AG10803 (cell line): ENCODE measurements around the gene CALCOCO1.

Experiments used
- DNase-seq: peaks from one replicate; pipeline ENCODE4 v3.0.0; 2010; ENCODE audit warnings: low read depth
- H3K4me3 ChIP-seq: 2 replicates; pipeline ENCODE4 v1.5.1; 2011; ENCODE audit warnings: mild to moderate bottlenecking, low read length, control low read depth
- TF ChIP-seq, protein P1 (sequence below): conservative IDR thresholded peaks from 2 replicates; pipeline ENCODE4 v1.5.1; 2011; ENCODE audit warnings: mild to moderate bottlenecking, low read length, control low read depth, inconsistent platforms

The CALCOCO1 gene

DNA sequence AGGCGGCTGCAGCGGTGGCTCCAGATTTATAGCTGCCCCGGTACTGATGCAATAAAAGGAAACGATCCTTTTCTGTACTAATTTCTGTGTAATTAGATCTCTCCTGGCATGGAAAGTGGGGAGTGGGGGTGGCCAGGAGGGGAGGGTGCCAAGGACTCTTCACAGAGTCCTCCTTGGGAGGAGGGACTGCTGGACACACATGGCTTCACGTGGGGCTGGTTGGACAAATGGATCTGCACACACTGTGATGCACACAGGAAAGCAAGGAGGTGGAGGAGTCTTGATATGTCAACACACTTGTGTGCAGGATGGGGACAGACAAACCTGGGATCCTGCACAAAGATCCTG is 27.6 kb downstream of the CALCOCO1 start:
- TF ChIP-seq, protein P1, sequence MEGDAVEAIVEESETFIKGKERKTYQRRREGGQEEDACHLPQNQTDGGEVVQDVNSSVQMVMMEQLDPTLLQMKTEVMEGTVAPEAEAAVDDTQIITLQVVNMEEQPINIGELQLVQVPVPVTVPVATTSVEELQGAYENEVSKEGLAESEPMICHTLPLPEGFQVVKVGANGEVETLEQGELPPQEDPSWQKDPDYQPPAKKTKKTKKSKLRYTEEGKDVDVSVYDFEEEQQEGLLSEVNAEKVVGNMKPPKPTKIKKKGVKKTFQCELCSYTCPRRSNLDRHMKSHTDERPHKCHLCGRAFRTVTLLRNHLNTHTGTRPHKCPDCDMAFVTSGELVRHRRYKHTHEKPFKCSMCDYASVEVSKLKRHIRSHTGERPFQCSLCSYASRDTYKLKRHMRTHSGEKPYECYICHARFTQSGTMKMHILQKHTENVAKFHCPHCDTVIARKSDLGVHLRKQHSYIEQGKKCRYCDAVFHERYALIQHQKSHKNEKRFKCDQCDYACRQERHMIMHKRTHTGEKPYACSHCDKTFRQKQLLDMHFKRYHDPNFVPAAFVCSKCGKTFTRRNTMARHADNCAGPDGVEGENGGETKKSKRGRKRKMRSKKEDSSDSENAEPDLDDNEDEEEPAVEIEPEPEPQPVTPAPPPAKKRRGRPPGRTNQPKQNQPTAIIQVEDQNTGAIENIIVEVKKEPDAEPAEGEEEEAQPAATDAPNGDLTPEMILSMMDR, result no peak
- DNase-seq, result peak; percentile 8
- no peak overlapping the region for H3K4me3 ChIP-seq

DNA sequence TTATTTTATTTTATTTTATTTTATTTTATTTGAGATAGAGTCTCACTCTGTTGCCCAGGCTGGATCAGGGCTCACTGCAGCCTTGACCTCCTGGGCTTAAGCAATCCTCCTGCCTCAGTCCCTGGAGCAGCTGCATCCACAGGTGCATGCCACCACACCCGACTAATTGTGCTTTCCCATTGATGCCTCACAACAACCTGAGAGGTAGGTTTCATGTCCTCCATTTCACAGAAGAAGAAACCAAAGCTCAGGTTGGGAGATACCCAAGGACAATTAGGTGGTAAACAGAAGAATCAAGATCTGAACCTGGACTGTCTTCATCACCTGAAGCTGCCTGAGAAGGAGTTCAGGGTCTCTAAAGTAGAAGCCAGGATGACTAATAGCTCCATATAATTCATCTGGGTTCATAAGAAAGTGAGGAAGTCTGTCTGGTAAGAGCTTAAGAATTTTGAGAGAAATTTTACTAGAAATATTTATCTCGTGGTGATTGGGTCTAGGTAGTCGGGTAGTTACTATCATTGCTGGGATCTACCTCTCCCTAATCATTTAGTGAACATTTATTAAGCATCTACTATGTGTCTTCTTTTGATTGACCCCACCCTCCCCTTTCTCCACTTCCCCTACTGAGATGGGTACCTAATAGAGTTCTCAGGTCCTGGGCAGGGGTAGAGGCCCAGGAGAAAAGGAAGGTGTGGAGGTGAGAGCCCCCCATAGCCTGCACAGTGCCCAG is 28.1 kb downstream of the CALCOCO1 start:
- TF ChIP-seq, protein P1, result no peak
- DNase-seq, result no peak
- no peak overlapping the region for H3K4me3 ChIP-seq

DNA sequence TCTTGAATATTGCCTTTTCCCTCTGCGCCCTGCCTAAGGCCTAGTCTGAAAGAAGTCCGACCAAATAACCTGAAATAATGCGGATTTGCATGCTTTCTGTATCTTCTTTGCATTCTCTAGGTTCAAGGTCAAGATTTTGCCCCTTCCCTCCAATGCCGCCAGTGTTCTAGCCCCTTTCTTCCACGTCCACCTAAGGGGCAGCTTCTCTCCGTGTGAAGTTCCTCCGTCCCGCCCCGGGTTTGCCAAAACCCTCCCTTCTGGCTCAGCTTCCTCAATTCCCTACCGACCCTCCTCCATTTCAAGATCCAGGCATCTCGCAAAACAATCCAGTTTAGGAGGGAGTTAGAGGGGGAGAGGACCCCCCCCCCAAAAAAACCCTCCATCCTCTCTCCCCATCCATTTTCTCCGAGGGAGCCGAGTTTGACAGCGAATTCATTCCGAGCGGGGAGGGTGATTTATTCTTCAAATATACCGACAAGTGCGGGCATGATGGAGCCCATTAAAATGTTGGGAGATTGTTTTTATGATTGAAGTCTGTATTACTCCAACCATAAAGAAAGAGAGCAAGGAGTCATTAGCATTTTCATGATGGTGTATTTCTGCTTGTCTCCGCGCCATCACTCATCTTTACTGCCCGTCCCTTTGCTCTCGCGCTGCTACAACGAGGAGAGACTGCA is 30.5 kb downstream of the CALCOCO1 start:
- no peak for DNase-seq
- TF ChIP-seq, protein P1, result no peak
- no peak overlapping the region for H3K4me3 ChIP-seq

DNA sequence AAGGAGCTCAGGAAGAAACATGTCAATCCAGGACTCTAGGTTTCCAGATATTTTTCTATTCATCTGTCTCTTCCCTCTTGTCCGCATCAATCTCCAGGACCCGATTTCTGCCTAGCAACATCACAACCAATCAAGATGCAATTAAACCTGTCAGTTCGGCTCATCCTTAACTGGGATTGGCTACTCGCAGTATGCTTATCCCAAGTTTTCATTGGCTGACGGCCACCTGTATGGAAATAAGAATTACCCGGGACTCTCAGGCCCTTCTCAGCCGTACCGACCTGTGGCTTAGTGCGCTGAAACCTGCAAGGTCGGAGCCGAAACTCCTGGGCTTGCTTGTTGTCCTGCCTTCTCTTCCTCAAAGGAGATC is 31.0 kb downstream of the CALCOCO1 start:
- peak; percentile 69 for DNase-seq
- TF ChIP-seq, protein P1, result no peak
- no peak overlapping the region for H3K4me3 ChIP-seq

DNA sequence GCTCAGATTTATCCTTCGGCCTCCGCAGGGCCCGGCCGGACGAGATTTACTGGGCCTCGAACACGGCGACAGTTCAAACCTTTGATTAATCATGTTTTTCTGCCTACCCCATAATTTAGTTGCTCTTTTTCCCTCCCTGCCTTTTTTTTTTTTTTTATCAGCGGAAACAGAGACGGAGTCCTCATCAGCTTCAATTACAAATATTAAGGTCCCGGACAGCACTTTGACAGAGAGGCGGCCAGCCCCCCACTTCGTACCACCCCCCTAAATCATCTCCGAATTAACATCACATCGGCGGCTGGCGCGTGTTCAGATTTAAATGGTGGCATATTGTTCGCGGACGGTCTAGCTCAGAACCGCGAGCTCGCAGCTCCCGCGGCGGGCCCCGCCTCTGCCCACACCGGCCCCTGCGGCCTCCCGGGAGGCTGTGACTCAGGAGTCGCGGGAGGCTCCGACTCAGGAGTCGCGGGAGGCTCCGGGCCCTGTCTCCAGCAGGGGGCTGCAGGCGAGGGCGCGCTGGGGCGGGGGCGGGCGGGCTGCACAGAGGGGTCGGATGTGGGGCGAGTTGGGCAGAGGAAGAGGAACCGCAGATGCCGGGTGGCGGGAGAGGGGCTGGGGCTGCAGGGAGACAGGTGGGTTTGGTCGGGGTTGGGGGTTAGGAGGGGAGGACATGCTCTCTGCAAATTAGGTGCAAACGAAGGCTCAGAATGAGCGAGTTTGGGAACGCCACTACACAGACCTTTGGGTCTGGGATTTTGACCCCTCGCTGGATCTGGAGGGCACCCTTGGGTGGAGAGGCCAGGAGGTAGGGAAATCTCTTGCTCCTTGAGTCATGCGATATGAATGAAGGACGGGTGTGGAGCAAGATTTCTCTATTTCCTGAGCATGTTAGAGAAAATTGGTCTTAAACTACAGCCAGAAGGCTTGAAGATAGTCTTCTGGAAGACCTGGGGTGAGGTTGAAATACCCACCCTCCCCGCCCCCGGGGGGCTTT is 31.8 kb downstream of the CALCOCO1 start:
- peak; percentile 66 for DNase-seq
- TF ChIP-seq, protein P1, result no peak
- H3K4me3 ChIP-seq, result peak overlapping the region; percentile 31

DNA sequence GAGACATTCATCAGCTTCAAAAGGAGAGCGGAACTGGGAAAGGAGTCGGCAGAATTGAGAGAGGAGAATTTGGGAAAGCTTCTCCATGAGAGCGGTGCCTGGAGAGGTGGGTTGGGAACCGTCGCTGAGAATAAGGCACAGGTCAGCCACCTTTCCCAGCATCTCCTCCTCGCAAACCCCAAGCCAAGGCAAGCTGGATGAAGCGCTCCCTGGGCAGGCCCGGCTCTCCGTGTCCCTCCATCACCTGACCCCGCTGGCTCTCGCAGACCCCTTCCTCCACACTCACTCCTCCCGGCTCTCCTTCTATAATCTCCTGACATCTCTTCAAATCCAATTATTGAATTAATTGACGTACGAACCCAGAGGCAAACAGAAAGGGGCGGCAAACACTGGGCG is 32.5 kb downstream of the CALCOCO1 start:
- no peak for DNase-seq
- no peak overlapping the region for H3K4me3 ChIP-seq

More for the DNA sequence above, 32.5 kb downstream of the CALCOCO1 start:
- TF ChIP-seq, protein P1, result no peak
